Testis (tissue), 3 donors: ENCODE data around the gene SLC9A3. TPM values are rescaled to one million over a fixed set of nuclear protein-coding genes. Genes with fewer than 3 reads are reported as not detected.

Experiments used
- DNase-seq: peaks from one replicate; pipeline ENCODE4 v3.0.0-alpha.2; 2019
- H3K27ac ChIP-seq, 2 donors: fragments of 200-600 bp; sonication (generic); one replicate each; pipeline ENCODE4 v1.5.1; 2019
- H3K27me3 ChIP-seq: fragments of 200-600 bp; sonication (generic); one replicate; pipeline ENCODE4 v1.5.1; 2019
- H3K36me3 ChIP-seq: fragments of 200-600 bp; sonication (generic); one replicate; pipeline ENCODE4 v1.5.1; 2017; ENCODE audit warnings: low read depth; ENCODE audit errors: missing control alignments
- H3K4me1 ChIP-seq: fragments of 200-600 bp; sonication (generic); one replicate; pipeline ENCODE4 v1.5.1; 2019
- H3K4me3 ChIP-seq, 2 donors: fragments of 200-600 bp; sonication (generic); one replicate each; pipeline ENCODE4 v1.5.1; 2017 to 2019
- H3K9me3 ChIP-seq: fragments of 200-600 bp; sonication (generic); one replicate; pipeline ENCODE4 v1.5.1; 2017
- CTCF ChIP-seq, 3 experiments: fragments of 450-650 bp in 2 of 3; fragments of 200-600 bp in 1 of 3; sonication (generic) in 1 of 3; IDR thresholded peaks; one replicate each; pipeline ENCODE4 v1.5.1; 2016 to 2019; ENCODE audit warnings: antibody characterized with exemption in 3 of 3, mild to moderate bottlenecking in 2 of 3, moderate library complexity in 1 of 3
- POLR2A ChIP-seq: fragments of 450-650 bp; IDR thresholded peaks from one replicate; pipeline ENCODE4 v1.6.1; 2017; ENCODE audit warnings: antibody characterized with exemption, mild to moderate bottlenecking, moderate library complexity
- WGBS, 2 donors: methylation state at CpG; one replicate each; pipeline ENCODE4 v1.1.5; 2018; 5-methylcytosine and 5-hydroxymethylcytosine counted together
- intact Hi-C: fragments of 100-400 bp; cut with DNase I; formaldehyde crosslinking; loops from one replicate; pipeline ENCODE4 v1.15.1; 2023; ENCODE audit warnings: low total_unique reads
- polyA plus RNA-seq: library from polyadenylated mRNA; stranded (reverse); fragments of 350-450 nt; fragmentation: Illumina TruSeq; extraction: RNeasy Lipid Tissue Mini Kit (QIAGEN cat#74804); gene quantifications from one replicate; pipeline ENCODE4 v1.2.3, GENCODE V29; 2014; ENCODE audit warnings: low read depth, low replicate concordance; ENCODE audit not compliant: insufficient read depth
- total RNA-seq, 2 donors: library from RNA; depleted of rRNA; stranded (reverse); fragments of >200 nt; gene quantifications; one replicate each; pipeline ENCODE4 v1.2.3, GENCODE V29; 2016

SLC9A3 gene
- total and polyA plus RNA-seq, 3 donors from 2014 or later = 2.3 to 3.8 (median 2.6) TPM

GRCh38 chr5:449151-449550, 75.1 kb downstream of the SLC9A3 start:
- no peaks in the 10 kb centered on the region for H3K27me3 ChIP-seq
- intact Hi-C loops = no loop called here
- 92 to 96% methylated on average over 5 of the region's 5 CpGs for WGBS, 2 donors
- no peak for TF ChIP-seq POLR2A
- no peaks in the 10 kb centered on the region for H3K36me3 ChIP-seq
- no peaks in the 10 kb centered on the region for H3K9me3 ChIP-seq
- H3K4me1 ChIP-seq = peaks cover 16% of the 10 kb centered on the region
- no peak overlapping the region for H3K4me3 ChIP-seq
- no peak for DNase-seq
- no peak overlapping the region for H3K27ac ChIP-seq

GRCh38 chr5:448766-449090, 75.5 kb downstream of the SLC9A3 start:
- no peaks in the 10 kb centered on the region for H3K9me3 ChIP-seq
- H3K4me3 ChIP-seq = no peak overlapping the region
- H3K27ac ChIP-seq = peak overlapping the region in 1 of 2 donors; percentile 39
- intact Hi-C loops = no loop called here
- no peaks in the 10 kb centered on the region for H3K36me3 ChIP-seq
- no peak for DNase-seq
- 81 to 88% methylated on average over 12 of the region's 12 CpGs for WGBS, 2 donors
- TF ChIP-seq CTCF (IDR thresholded peaks at IDR 0.05) = no peak
- TF ChIP-seq POLR2A = no peak
- H3K27me3 ChIP-seq = no peaks in the 10 kb centered on the region
- H3K4me1 ChIP-seq = peaks cover 20% of the 10 kb centered on the region

GRCh38 chr5:448061-448765, 76.0 kb downstream of the SLC9A3 start:
- DNase-seq = peak; percentile 79
- Histone ChIP-seq H3K4me1 (peaks cover 22% of the 10 kb centered on the region), H3K27ac (peak overlapping the region in 1 of 2 donors; percentile 39), H3K9me3 (no peaks in the 10 kb centered on the region), H3K4me3 (no peak overlapping the region), H3K27me3 (no peaks in the 10 kb centered on the region), H3K36me3 (no peaks in the 10 kb centered on the region)
- no peak for TF ChIP-seq CTCF (IDR thresholded peaks at IDR 0.05)
- no peak for TF ChIP-seq POLR2A
- WGBS, 2 donors = 56 to 70% methylated on average over 19 to 21 of the region's 21 CpGs
- intact Hi-C loops = no loop called here

GRCh38 chr5:447501-447900, 76.7 kb downstream of the SLC9A3 start:
- DNase-seq = peak; percentile 10
- Histone ChIP-seq H3K27me3 (no peaks in the 10 kb centered on the region), H3K4me3 (no peak overlapping the region), H3K36me3 (no peaks in the 10 kb centered on the region), H3K9me3 (no peaks in the 10 kb centered on the region), H3K4me1 (peaks cover 22% of the 10 kb centered on the region), H3K27ac (no peak overlapping the region)
- WGBS, 2 donors = 89 to 94% methylated on average over 15 to 21 of the region's 21 CpGs
- TF ChIP-seq POLR2A = no peak
- TF ChIP-seq CTCF (IDR thresholded peaks at IDR 0.05) = no peak
- intact Hi-C loops = no loop called here

- TF ChIP-seq CTCF (IDR thresholded peaks at IDR 0.05) (peak in 2 of 3 experiments; percentile 24 to 44), POLR2A (no peak)
- H3K27me3 ChIP-seq = no peaks in the 10 kb centered on the region
- DNase-seq = peak; percentile 11
- H3K4me3 ChIP-seq = no peak overlapping the region
- intact Hi-C loops = no loop called here
- H3K4me1 ChIP-seq = peaks cover 27% of the 10 kb centered on the region
- WGBS, 2 donors = 59 to 80% methylated on average over 5 to 7 of the region's 7 CpGs
- H3K36me3 ChIP-seq = no peaks in the 10 kb centered on the region
- H3K9me3 ChIP-seq = no peaks in the 10 kb centered on the region
- no peak overlapping the region for H3K27ac ChIP-seq
Measured at GRCh38 chr5:446883-447263, 77.4 kb downstream of the SLC9A3 start.
